Endodermal cell (in vitro differentiated cells): ENCODE results near the gene NOCT. TPM values are rescaled to one million over a fixed set of nuclear protein-coding genes. Genes with fewer than 3 reads are reported as not detected.

ENCODE experiments used
- DNase-seq: peaks from one replicate; pipeline ENCODE4 v3.0.0-alpha.2; 2017
- H3K27ac ChIP-seq: 2 replicates; pipeline ENCODE4 v1.5.1; 2013; ENCODE audit warnings: mild to moderate bottlenecking, low read depth, low read length, moderate library complexity
- H3K27me3 ChIP-seq: 2 replicates; pipeline ENCODE4 v1.6.1; 2013; ENCODE audit warnings: mild to moderate bottlenecking, low read length, moderate library complexity; ENCODE audit not compliant: insufficient read depth, control insufficient read depth, poor library complexity, severe bottlenecking
- H3K36me3 ChIP-seq: 2 replicates; pipeline ENCODE4 v1.7.0; 2013; ENCODE audit warnings: mild to moderate bottlenecking, low read length, moderate library complexity; ENCODE audit not compliant: control insufficient read depth, insufficient read depth
- H3K4me1 ChIP-seq: one replicate; pipeline ENCODE4 v1.7.0; 2013; ENCODE audit warnings: low read length; ENCODE audit not compliant: control insufficient read depth, insufficient read depth
- H3K4me3 ChIP-seq: 2 replicates; pipeline ENCODE4 v1.5.1; 2013; ENCODE audit warnings: mild to moderate bottlenecking, low read length, moderate library complexity
- H3K9ac ChIP-seq: 2 replicates; pipeline ENCODE4 v1.6.1; 2013; ENCODE audit warnings: mild to moderate bottlenecking, low read length, moderate library complexity; ENCODE audit not compliant: poor library complexity, severe bottlenecking; ENCODE audit errors: extremely low read depth
- H3K9me3 ChIP-seq: 2 replicates; pipeline ENCODE4 v1.6.1; 2013; ENCODE audit warnings: mild to moderate bottlenecking, low read length, moderate library complexity; ENCODE audit not compliant: control insufficient read depth
- H3K27ac Mint-ChIP-seq: 2 replicates; pipeline ENCODE4 v1.8.0; 2020; ENCODE audit warnings: mixed read lengths
- H3K27me3 Mint-ChIP-seq: 2 replicates; pipeline ENCODE4 v1.8.0; 2021; ENCODE audit warnings: mild to moderate bottlenecking, mixed read lengths; ENCODE audit not compliant: insufficient read depth
- H3K36me3 Mint-ChIP-seq: 2 replicates; pipeline ENCODE4 v1.8.0; 2020; ENCODE audit warnings: low read depth, mixed read lengths
- H3K4me1 Mint-ChIP-seq: 2 replicates; pipeline ENCODE4 v1.8.0; 2020; ENCODE audit warnings: mixed read lengths
- H3K4me3 Mint-ChIP-seq: 2 replicates; pipeline ENCODE4 v1.8.0; 2020; ENCODE audit warnings: mild to moderate bottlenecking, moderate library complexity, mixed read lengths
- H3K9me3 Mint-ChIP-seq: 2 replicates; pipeline ENCODE4 v1.8.0; 2020; ENCODE audit warnings: mild to moderate bottlenecking, mixed read lengths
- CTCF ChIP-seq: fragments of 200-600 bp; sonication (generic); conservative IDR thresholded peaks from 2 replicates; pipeline ENCODE4 v1.5.0; 2021; ENCODE audit warnings: antibody characterized with exemption, mild to moderate bottlenecking
- WGBS, 2 experiments: methylation state at CpG; one replicate each; pipeline versions ENCODE4 v1.1.5 to v1.1.7; 2013; ENCODE audit warnings: missing lambda C conversion rate in 2 of 2, mixed read lengths in 1 of 2; ENCODE audit not compliant: insufficient coverage in 1 of 2, insufficient read length in 1 of 2; 5-methylcytosine and 5-hydroxymethylcytosine counted together
- total RNA-seq, 2 donors: library from RNA; stranded (reverse); fragmentation: NEBNext Ultra II Directional in 1 of 2; extraction: Animal tissue kit (Norgen Biotek cat#: 25700) in 1 of 2; gene quantifications; 2 replicates in 1 of 2; 3 replicates in 1 of 2; pipeline ENCODE4 v1.2.1, GENCODE V29; 2021

The NOCT gene
- total RNA-seq, 2 donors from 2014 or later: 11.7 to 22.3 TPM

GRCh38 chr4:139017861-139018260 is 2.3 kb downstream of the NOCT start:
- no peak for TF ChIP-seq CTCF
- H3K4me3 Mint-ChIP-seq: peak overlapping the region; percentile 87
- no peaks in the 10 kb centered on the region for H3K27me3 ChIP-seq
- H3K4me3 ChIP-seq: peak overlapping the region; percentile 75
- H3K27ac Mint-ChIP-seq: no peak overlapping the region
- peaks cover 13% of the 10 kb centered on the region for H3K36me3 ChIP-seq
- WGBS, 2 experiments: 62 to 92% methylated on average over 2 to 3 of the region's 3 CpGs
- no peak for DNase-seq
- peaks cover 13% of the 10 kb centered on the region for H3K4me1 ChIP-seq
- no peaks in the 10 kb centered on the region for H3K27me3 Mint-ChIP-seq
- no peaks in the 10 kb centered on the region for H3K9me3 ChIP-seq
- no peak overlapping the region for H3K27ac ChIP-seq
- H3K9me3 Mint-ChIP-seq: no peaks in the 10 kb centered on the region
- H3K36me3 Mint-ChIP-seq: peaks cover 9% of the 10 kb centered on the region
- H3K4me1 Mint-ChIP-seq: peaks cover 48% of the 10 kb centered on the region
- no peak overlapping the region for H3K9ac ChIP-seq

GRCh38 chr4:139018501-139018900 is 2.9 kb downstream of the NOCT start:
- H3K27ac ChIP-seq: no peak overlapping the region
- Mint-ChIP-seq H3K27ac (no peak overlapping the region), H3K9me3 (no peaks in the 10 kb centered on the region), H3K4me1 (peaks cover 50% of the 10 kb centered on the region), H3K36me3 (peaks cover 12% of the 10 kb centered on the region), H3K4me3 (peak overlapping the region; percentile 87), H3K27me3 (no peaks in the 10 kb centered on the region)
- TF ChIP-seq CTCF: no peak
- H3K36me3 ChIP-seq: peaks cover 16% of the 10 kb centered on the region
- no peak overlapping the region for H3K9ac ChIP-seq
- H3K4me3 ChIP-seq: peak overlapping the region; percentile 75
- no peak for DNase-seq
- no peaks in the 10 kb centered on the region for H3K27me3 ChIP-seq
- peaks cover 17% of the 10 kb centered on the region for H3K4me1 ChIP-seq
- H3K9me3 ChIP-seq: no peaks in the 10 kb centered on the region

GRCh38 chr4:139018971-139019758 is 3.6 kb downstream of the NOCT start:
- peak; percentile 64 for DNase-seq
- Mint-ChIP-seq H3K27me3 (no peaks in the 10 kb centered on the region), H3K27ac (peak overlapping the region; percentile 26), H3K36me3 (peaks cover 12% of the 10 kb centered on the region), H3K9me3 (no peaks in the 10 kb centered on the region), H3K4me3 (peak overlapping the region; percentile 87), H3K4me1 (peaks cover 47% of the 10 kb centered on the region)
- no peaks in the 10 kb centered on the region for H3K27me3 ChIP-seq
- H3K9ac ChIP-seq: no peak overlapping the region
- peaks cover 15% of the 10 kb centered on the region for H3K4me1 ChIP-seq
- peak overlapping the region; percentile 75 for H3K4me3 ChIP-seq
- no peaks in the 10 kb centered on the region for H3K9me3 ChIP-seq
- peak; percentile 35 for TF ChIP-seq CTCF
- 64 to 69% methylated on average over 5 to 10 of the region's 10 CpGs for WGBS, 2 experiments
- no peak overlapping the region for H3K27ac ChIP-seq
- peaks cover 16% of the 10 kb centered on the region for H3K36me3 ChIP-seq
